A172 (cell line): ENCODE results near the gene RNF213. TPM values are rescaled to one million over a fixed set of nuclear protein-coding genes. Genes with fewer than 3 reads are reported as not detected.
"Not testable (repeated sequence)": the region's sequence is repeated elsewhere in the genome, so short reads cannot be mapped to it uniquely, and the experiment has no call there.

Source experiments
- DNase-seq: peaks from one replicate; pipeline ENCODE4 v3.0.0-alpha.2; 2015; ENCODE audit warnings: low spot score
- total RNA-seq: library from RNA; depleted of rRNA; stranded (reverse); fragments of >200 nt; shearing (Covaris generic); gene quantifications from 2 replicates; pipeline ENCODE4 v1.2.3, GENCODE V29; 2014

Gene RNF213
- total RNA-seq, 1 experiment from 2014 or later, result 66.2 TPM

DNA sequence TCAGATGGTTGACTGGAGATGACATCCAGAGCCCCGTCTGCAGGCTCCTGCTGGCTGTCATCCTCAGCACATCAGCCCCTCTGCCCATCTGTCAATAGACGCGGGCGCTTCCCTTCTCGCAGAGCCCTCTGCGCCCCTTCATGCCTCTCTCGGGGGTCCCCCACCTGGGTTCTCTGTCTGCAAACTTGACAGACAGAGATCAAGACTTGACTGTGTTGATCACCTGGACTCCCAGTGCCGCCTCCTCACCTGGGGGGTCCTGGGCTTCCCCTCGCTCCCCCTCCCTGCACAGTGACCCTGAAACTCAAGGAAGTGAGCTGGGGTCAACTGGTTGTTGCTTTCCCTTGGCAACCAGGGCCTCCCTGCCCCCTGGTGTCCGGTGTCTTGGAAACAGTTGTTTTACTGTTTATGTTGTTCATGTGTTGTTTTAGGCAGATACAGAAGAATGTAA, 31.9 kb downstream of the RNF213 start:
- no peak for DNase-seq

DNA sequence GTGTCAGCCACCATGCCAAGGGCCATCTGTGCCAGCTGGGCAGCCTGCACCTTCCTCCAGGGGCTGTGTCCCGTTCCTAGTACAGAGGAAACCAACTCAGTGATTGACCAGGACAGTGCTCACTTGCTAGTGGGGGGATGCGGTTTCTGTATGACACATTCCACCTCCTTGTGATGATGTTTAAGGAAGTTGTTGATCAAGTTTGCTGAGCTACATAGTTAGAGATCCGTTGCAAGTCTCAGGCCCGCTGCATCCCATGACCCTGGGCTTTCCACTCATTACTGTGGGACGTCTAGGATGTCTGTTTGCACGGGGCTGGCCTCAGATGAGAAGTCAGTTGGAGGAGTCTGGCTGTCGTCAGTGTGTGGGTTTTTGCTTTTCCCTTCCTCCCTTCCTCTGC, 33.6 kb downstream of the RNF213 start:
- DNase-seq, result no peak

DNA sequence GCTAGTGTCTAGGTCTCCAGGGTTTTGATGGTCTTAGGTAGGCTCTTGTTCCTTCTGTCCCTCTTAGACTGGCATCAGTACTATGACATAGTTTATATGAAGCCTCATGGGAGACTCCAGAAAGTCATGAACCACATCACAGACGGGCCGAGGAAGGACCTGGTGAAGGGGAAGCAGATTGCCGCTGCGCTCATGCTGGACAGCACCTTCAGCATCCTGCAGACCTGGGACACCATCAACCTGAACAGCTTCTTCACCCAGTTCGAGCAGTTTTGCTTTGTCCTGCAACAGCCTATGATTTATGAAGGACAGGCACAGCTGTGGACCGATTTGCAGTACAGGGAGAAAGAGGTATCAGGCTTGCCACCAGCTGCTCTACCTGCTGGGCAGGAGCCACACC, 34.0 kb downstream of the RNF213 start:
- DNase-seq, result no peak

DNA sequence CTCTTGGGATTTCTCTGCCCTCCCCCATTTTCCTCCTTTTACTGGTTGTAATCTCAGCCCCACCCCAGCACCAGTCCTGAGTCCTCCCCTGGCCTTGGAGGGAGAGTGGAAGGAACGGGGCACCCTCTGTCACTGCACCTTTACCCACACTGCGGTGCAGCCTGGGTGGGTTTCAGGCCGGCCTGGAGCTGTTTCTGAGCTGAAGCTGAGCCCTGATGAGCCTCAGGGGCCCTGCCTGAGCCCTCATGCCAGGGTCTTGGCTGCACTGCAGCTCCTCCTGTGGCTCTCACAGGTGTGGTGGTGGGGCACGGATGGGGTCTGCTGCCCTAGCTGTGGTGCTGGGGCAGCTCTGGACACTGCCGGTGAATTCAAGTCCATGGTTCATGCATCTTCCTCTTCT, 34.5 kb downstream of the RNF213 start:
- DNase-seq, result no peak

DNA sequence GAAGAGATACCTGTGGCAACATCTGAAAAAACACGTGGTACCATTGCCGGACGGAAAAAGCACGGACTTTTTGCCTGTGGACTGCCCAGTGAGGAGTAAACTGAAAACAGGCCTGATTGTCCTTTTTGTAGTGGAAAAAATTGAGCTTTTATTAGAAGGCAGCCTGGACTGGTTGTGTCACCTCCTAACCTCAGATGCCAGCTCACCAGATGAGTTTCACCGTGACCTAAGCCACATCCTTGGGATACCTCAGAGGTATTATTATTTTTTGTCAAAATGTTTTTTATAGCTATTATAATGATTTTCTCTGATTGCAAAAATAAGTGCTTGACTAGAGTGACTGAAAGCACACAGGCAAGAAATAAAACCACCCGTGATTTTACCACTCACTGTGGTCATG, 34.9 kb downstream of the RNF213 start:
- no peak for DNase-seq

DNA sequence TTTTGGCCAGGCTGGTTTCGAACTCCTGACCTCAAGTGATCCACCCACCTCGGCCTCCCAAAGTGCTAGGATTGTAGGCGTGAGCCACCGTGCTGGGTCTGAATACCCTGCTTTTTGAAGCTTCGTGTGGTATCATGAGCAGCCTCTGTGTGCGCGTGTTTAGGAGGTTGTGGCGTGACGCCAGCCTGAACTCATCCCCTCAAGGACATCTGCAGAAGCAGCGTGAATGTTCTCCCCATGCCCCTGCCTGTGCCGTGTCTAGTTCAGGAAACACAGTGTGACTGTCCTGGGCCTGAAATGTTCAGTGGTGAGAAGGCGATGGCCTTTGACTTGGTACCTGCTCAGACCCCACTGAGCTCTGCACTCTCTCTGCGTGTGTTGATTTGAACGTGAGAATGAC, 35.6 kb downstream of the RNF213 start:
- DNase-seq, result no peak

DNA sequence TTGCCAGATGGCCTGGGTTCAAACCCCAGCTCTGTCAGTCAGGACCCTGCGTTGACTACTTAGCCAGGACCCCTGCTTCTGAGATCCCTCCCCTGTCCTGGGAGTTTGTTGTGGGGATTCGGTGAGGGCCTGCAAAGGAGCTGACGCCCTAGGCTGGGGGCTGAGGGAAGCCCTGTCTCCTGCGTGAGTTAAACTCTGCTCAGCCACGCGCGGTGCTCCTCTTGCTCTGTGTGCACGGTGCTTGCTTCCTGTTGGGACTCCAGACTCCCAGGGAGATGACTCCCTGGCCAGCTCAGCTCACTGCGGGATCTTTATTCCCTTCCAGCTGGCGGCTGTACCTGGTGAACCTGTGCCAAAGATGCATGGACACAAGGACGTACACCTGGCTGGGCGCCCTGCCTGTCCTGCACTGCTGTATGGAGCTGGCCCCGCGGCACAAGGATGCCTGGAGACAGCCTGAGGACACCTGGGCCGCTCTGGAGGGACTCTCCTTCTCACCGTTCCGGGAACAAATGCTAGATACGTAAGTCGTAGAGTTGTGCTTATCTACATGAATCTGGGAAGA, 37.4 kb downstream of the RNF213 start:
- no peak for DNase-seq

DNA sequence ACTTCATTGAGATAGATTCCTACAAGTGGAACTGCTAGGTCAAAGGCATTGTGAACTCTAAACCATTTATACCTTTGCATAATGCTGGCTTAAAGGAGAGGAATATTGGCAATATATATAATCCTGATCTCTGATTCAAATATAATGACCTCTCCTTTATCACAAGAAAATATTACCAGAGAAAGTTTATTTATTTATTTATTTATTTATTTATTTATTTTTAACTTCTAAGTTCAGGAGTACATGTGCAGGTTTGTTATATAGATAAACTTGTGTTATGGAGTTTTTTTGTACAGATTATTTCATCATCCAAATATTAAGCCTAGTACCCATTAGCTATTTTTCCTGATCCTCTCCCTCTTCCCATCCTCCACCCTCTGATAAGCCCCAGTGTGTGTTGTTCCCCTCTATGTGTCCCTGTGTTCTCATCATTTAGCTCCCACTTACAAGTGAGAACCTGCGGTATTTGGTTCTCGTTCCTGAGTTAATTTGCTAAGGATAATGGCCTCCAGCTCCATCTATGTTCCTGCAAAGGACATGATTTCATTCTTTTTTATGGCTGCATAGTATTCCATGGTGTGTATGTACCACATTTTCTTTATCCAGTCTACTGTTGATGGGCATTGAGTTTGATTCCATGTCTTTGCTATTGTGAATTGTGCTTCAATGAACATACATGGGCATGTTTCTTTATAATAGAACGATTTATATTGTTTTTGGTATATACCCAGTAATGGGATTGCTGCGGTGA, 38.9 kb downstream of the RNF213 start:
- not testable (repeated sequence) for DNase-seq

DNA sequence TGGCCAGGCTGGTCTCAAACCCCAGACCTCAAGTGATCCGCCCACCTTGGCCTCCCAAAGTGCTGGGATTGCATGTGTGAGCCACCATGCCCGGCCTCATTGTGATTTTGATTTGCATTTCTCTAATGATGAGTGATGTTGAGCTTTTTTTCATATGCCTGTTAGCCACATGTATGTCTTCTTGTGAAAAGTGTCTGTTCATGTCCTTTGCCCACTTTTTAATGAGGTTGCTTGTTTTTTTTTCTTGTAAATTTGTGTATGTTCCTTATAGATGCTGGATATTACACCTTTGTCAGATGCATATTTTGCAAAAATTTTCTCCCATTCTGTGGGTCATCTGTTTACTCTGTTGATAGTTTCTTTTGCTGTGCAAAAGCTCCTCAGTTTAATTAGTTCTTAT, 40.1 kb downstream of the RNF213 start:
- DNase-seq, result not testable (repeated sequence)

DNA sequence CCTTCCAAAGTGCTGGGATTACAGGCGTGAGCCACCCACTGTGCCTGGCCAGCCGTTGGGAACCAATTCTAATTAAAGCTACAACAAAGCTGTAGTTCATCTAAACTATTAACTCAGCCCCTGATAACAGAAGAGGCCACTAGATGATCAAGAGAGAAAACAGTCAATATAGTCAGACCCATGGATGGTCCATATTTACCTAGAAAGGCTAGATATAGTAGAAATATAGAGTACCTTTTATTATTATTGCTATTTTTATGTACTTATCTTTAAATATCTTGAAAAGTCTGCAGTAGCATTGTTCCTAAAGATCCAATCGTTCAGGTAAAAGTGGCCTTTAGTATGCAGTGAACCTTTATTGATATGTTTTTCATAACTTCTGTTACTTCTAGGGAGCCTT, 43.2 kb downstream of the RNF213 start:
- DNase-seq, result no peak

DNA sequence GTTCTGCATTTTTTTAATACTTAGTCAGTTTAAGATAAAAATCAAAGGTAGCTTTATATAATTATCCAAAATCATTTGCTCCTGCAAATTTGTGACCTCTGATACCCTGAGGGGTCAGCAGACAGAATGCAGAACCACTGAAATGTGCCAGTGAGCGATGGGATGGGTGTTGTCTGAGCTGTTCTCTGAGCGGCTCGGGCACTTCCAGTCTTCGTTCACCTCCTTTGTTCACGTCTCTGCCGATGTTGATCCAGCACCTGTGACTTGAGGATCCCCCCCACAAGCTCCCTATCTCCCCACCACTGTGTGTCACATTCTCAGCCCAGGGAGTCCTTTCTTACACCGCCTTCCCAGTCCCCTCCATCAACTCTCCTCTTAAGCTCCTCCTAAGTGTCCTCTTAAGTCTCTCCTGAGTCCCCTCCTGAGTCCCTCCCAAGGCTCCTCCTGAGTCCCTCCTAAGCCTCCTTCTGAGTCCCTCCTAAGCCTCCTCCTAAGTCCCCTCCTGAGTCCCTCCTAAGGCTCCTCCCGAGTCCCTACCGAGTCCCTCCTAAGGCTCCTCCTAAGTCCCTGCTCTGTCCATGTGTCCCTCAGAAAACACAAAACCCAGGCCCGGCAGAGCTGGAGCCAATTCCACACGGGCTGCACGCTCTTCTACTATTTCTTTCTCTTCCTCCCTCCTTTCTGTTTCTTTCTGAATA, 47.5 kb downstream of the RNF213 start:
- no peak for DNase-seq

DNA sequence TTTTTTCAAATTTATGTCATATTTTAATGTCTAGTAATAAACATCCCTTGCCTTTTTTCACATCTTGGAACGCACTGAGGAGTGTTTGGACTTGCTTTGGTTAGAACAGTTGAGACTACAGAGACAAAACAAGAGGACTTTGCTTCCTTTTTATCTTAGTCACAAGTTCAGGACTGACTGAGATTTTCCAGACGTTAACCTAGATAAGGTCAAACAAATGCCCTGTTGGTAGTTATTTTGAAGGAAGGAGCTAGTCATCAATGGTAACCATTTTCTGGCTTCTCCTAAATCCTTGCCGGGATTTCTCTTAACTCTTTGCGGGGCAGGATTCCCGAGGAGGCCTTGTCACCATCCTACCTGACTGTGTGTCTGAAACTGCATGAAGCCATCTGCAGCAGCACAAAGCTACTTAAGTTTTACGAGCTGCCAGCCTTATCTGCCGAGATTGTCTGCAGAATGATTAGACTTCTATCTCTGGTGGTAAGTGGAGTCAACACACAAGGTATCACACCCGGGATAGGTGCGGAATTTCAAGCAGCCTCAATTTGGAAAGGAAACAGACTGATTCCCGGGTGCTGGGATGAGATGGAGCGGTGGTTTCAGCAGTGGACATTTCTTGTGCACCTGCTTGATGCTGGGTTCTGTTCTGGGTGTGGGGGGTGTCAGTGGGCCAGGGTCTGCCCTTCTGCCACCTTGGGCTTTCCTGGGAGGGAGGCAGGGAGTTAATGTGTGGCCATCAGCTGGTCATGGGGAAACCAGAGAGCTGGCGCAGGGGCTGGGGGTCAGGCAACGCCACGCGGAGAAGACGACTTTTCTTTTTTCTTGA, 48.3 kb downstream of the RNF213 start:
- no peak for DNase-seq

DNA sequence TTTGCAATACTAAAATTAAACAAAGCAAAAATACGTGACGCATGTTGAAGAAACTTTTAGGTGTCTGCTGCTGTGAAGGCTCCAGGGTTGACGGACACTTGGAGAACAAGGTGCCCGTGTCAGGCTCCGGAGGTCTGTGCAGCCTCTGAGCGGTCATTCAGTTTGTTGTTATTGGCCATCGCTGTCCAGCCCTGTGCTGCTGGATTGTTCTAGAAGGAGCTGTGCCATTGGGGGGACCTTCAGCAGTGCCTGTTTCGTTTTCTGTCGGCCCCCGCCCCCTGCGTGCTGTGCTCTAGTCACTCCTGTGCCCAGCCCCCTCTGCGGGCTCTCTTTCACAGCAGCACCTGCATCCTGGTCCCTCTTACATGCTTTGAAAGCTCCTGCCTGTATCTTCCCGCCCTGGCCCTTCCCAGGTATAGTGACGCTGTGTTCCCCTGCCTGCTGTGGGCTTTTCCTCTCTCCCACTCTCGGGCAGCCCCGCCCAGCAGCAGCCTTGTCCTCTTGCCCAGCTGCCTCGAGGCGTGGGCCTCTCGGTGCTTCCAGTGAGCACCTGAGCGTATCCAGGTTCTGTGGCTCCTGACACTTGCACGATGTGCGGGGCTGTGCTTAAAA, 50.7 kb downstream of the RNF213 start:
- DNase-seq, result no peak

DNA sequence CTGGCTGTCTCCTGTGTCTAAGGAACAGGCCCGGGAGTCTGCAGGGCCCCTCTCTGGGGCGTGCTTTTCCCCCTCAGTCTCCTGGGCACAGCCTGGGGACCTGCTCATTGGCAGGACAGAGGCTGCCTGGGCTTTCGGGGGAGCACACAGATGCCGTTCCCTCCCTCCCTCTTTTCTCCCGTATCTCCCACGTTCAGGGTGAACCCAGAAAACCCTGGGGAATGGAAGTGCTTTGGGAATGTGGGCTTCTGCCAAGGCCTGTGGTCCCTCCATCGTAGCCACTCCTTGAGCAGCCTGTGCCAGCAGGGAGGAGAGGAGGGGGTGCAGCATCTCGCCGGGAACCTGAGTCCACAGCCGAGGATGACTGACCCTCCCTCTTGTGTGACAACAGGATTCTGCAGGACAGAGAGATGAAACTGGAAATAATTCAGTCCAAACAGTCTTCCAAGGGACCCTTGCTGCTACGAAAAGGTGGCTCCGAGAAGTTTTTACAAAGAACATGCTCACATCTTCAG, 52.0 kb downstream of the RNF213 start:
- DNase-seq, result no peak

DNA sequence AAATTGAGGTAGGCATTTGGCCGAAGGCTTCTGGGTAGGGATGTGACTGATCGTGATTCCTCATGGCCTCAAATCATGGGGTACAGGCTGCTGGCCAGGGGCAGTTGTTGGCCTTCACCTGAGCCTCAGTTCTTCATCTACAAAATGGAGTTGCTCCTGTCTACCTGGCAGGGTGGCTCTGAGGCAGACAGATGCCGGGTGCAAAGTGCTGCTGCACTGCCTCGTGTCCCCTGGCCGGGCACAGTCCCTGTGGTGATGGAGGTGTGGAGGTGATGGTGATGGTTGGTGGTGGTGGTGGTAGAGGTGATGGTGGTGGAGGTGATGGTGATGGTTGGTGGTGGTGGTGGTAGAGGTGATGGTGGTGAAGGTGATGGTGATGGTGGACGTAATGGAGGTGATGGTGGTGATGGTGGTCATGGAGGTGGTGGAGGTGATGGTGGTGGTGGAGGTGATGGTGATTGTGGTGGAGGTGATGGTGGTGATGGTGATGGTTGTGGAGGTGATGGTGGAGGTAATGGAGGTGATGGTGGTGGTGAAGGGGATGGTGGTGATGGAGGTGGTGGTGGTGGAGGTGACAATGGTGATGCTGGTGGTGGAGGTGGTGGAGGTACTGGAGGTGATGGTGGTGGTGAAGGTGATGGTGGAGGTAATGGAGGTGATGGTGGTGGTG, 52.6 kb downstream of the RNF213 start:
- DNase-seq, result no peak

DNA sequence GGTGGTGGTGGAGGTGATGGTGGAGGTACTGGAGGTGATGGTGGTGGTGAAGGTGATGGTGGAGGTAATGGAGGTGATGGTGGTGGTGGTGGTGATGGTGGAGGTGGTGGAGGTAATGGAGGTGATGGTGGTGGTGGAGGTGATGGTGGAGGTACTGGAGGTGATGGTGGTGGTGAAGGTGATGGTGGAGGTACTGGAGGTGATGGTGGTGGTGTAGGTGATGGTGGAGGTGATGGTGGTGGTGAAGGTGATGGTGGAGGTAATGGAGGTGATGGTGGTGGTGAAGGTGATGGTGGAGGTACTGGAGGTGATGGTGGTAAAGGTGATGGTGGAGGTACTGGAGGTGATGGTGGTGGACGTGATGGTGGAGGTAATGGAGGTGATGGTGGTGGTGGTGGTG, 53.3 kb downstream of the RNF213 start:
- not testable (repeated sequence) for DNase-seq

DNA sequence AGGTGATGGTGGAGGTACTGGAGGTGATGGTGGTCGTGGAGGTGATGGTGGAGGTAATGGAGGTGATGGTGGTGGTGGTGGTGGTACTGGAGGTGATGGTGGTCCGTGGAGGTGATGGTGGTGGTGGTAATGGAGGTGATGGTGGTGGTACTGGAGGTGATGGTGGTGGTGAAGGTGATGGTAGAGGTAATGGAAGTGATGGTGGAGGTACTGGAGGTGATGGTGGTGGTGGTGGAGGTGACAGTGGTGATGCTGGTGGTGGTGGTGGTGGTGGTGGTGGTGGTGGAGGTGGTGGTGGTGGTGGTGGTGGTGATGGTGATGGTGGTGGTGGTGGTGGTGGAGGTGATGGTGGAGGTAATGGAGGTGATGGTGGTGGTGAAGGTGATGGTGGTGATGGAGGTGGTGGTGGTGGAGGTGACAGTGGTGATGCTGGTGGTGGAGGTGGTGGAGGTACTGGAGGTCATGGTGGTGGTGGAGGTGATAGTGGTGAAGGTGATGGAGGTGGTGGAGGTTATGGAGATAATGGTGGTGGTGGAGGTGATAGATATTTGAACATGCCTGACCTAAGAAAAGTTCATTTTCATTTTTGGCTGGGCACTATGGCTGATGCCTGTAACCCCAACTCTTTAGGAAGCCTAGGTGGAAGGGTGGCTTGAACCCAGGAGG, 55.0 kb downstream of the RNF213 start:
- DNase-seq, result no peak

DNA sequence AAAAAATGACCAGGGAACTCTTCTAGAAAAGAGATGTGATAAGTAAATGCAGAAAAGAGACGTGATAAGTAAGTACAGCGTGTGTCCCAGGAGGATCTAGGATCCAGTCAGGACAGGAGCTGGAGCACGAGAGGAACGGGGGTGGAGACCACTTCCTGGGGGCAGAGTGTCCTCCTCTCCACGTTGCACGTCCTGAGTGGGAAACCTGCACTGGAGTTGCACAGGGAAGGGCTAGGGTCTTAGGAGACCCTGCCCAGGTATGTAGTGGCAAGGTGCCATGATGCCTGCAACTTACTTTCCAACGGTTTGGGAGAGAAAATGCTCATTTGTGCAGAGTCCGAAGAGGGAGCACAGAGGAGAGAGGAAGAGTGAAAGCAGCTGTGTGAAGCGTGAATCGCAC, 55.8 kb downstream of the RNF213 start:
- no peak for DNase-seq

DNA sequence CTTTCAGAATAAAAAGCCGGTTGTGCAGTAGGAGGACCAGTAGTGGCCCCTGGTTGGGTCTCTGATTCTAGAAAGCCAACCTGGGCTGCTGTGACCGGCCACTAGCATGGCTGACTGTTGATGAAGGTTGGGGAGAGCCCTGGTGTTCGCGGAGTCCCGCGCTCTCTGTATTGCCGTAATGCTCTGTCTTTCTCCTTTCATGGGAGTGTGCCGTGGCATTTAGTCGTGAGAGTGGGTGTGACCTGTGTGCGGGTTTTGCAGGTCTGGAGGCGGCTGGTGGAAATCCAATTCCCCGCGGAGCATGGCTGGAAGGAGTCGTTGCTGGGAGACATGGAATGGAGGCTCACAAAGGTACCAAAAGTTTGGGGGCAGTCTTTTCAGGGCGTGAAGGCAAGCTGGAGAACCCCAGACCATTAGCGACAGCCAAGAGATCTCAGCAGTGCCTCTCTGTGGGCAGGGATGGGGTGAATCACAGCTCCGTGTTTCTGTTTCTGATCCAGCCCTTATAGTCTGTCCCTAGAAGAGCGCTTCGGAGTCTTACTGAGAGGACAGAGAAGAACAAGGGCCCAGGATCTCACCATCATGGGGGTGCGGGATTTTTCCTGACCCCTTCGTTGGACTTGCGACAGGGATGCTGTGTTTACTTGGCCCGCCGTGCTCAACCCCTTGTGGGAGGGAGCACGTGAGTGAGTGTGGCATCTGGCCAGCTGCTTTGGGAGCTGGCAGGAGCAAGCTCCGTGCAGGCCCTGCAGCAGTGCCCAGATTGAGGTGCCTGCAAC, 56.5 kb downstream of the RNF213 start:
- no peak for DNase-seq

DNA sequence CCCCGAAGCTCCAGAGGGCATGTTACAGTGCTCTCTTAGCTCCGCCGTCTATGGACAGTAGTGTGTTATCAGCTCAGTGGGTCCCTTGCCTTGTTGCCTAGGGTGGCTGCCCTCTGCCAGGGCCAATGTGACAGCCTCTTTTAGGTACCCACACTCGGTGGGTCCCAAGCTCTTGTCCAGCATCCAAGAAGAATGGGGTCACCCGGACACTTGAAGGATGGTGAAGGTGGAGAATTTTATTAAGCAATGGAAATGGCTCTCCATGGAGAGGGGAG, 57.0 kb downstream of the RNF213 start:
- DNase-seq, result no peak
